ENCODE results near the gene LRBA. TPM values are rescaled to one million over a fixed set of nuclear protein-coding genes. Genes with fewer than 3 reads are reported as not detected.

The LRBA gene
- total RNA-seq, 1 experiment from 2014 or later = 53.4 TPM

GRCh38 chr4:150250998-150251651 is 764.0 kb downstream of the LRBA start:
- DNase-seq (ENCODE audit: low spot score) = no peak

DNA sequence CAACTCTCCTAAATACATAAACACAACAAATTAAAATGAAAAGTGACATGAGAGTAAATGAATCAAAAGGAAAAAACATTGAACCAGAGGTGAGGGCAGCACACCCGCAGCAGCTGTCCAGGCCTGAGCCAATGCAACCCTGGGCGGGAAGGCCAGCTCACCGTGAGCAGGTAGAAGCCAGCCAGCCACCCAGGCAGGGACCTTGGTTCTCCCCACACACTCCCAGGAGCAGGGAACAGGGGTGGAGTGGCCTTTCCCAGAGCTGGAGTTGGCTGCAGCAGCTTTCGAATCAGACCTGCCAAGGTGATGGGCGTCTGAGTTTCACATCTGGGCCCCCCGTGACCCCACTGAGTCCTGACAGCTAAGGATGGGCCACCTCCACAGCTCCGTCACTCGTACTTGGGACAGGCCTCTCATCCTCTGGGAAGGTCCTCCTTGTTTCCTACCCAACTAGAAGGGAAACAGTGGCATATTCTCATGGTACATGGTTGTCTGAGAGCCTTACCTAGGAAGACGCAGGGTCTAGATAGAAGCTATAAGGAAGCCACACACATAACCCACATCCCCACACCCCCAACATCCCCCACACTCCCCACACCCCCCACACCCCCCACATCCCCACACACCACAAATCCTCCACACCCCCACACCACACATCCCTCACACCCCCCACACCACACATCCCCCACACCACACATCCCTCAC is 764.6 kb downstream of the LRBA start:
- DNase-seq (ENCODE audit: low spot score) = no peak

GRCh38 chr4:150248181-150248580 is 766.9 kb downstream of the LRBA start:
- DNase-seq (ENCODE audit: low spot score) = peak; percentile 21

- DNase-seq (ENCODE audit: low spot score) = no peak
Observed at GRCh38 chr4:150247184-150247583, 767.9 kb downstream of the LRBA start.

- DNase-seq (ENCODE audit: low spot score) = no peak
Observed at GRCh38 chr4:150244600-150244999, 770.5 kb downstream of the LRBA start.

DNA sequence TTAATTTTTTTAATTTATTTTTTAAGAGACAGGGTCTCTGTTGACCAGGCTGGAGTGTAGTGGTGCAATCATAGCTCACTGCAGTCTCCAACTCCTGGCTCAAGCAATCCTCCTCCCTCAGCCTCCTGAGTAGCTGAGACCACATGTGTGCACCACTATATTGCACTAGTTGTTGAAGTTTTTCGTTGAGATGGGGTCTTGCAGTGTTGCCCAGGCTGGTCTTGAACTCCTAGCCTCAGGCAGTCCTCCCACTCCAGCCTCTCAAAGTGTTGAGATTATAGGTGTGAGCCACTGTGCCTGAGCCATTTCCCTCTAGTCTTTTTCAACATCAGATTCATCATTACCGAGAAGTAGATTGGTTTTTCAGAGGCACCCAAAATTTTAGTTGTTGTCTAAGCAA is 771.2 kb downstream of the LRBA start:
- no peak for DNase-seq (ENCODE audit: low spot score)

DNA sequence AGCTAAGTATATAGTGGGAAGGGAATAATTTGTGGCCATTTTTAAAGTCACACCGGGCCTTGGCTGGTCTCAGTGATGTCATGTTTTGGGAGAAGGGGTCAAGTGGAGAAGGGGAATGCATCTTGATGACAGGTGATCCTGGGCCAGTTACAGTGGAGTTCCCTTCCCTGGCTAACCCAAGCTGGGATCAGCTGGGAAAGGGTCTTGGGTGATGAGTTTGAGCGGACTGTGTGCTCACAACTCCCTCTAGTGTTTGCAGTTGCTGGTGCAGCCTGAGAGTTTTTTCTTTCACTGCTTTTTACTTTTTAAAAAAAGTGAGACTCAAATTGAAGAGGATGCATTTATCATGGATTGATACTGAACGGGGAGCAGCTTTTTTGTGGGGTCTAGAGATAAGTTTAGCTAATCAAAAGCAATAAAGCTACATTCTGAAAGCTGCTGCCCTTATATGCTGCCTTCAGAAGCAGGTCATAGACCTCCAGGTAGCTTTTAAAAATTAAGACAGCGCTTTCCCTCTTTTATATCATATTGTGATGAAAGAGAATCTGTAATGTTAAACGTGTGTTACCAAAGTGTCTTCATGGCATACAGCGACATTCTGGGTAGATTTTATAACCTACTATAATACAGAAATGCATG is 772.1 kb downstream of the LRBA start:
- DNase-seq (ENCODE audit: low spot score) = peak; percentile 47

- DNase-seq (ENCODE audit: low spot score) = no peak
Observed at GRCh38 chr4:150240011-150240410, 775.1 kb downstream of the LRBA start.

DNA sequence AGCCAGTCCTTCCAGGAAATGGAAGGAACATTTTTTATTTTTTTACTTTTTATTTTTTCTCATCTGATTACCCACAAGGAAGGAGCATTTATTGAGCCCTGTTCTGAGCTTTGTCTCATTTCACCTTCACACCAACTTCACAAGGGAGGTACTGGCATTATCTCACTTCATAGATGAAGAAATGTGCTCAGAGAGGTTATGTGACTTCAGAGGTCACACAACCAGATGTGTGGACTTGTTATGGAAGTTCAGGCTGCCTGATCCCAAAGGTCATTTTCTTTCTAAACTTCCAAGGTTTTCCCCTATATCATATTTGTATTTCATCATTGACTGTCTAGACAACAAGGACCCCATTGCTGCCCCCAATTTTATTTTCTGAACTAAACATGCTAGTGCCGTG is 776.5 kb downstream of the LRBA start:
- no peak for DNase-seq (ENCODE audit: low spot score)

- no peak for DNase-seq (ENCODE audit: low spot score)
Observed at GRCh38 chr4:150237110-150237872, 777.8 kb downstream of the LRBA start.

DNA sequence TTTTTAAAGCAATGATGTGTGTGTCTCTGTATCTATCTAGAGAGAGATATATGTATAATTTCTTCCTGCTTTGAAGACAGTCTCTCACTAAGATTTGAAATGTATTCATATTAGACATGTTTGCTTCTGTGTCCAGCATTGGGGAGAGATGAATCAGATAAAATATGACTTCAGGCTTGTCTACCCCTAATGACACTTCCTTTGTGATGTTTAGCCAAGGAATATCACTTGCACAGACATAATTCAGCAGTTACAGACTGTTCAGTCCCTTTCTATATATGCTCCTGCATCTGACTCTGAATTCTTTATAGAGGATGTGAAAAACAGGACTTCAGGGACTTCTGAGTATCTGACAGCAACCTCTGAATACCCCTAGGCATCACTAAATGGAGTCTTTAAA is 778.5 kb downstream of the LRBA start:
- no peak for DNase-seq (ENCODE audit: low spot score)

GRCh38 chr4:150235808-150236271 is 779.2 kb downstream of the LRBA start:
- no peak for DNase-seq (ENCODE audit: low spot score)

DNA sequence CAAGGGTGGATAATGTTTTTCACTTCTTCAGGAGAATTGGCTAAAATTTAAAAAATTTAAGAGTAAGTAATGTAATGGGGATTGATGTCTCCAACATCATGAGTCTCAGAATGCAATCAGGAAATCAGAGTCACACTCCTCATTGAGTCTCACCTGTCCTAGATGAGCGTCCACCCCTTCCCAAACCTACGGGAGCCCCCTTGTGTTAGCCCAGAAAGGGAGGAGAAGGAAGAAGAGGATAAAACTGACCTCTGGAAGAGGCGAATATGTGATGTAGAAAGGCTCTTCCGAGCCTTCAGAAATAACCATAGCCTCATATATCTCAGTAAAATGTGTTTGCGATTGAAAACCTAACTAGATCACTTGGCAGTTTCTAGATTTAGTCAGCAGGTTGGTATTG is 779.8 kb downstream of the LRBA start:
- DNase-seq (ENCODE audit: low spot score) = no peak

DNA sequence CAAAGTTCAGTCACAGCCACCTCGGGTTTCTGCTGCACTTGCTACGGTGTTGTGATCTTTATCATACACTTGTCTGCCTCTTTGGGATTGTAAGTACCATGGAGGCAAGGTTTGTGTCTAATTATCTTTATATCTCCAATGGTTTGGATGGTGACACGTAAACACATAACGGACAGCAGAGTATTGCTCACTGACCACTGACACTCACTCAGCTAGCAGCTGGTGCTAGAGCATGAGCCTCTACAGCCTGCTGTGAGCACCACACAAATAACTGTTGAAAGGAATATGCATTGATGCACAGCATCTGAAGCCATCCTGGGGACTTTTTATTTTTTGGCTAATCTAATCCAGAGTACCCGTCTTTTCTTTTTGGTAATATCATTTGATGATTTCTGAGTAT is 780.8 kb downstream of the LRBA start:
- no peak for DNase-seq (ENCODE audit: low spot score)

DNA sequence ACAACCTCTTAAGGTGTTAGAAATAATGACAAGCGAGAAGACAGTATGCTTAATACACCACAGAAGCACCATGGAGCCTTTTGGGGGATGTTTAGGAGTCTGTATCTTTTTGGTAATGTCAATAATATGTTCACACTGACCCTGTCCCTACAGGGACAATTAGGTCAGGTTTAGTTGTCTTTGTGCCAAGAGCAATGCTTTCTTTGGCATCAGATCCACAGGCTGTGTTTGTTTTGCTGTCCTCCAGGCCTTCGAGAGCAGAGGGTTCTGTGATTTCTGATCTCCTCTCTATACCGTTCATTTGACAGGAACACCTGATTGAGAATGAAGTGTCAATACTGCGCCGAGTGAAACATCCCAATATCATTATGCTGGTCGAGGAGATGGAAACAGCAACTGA is 783.1 kb downstream of the LRBA start:
- no peak for DNase-seq (ENCODE audit: low spot score)

GRCh38 chr4:150231107-150231770 is 783.8 kb downstream of the LRBA start:
- DNase-seq (ENCODE audit: low spot score) = no peak

- DNase-seq (ENCODE audit: low spot score) = no peak
Observed at GRCh38 chr4:150230561-150230960, 784.5 kb downstream of the LRBA start.

DNA sequence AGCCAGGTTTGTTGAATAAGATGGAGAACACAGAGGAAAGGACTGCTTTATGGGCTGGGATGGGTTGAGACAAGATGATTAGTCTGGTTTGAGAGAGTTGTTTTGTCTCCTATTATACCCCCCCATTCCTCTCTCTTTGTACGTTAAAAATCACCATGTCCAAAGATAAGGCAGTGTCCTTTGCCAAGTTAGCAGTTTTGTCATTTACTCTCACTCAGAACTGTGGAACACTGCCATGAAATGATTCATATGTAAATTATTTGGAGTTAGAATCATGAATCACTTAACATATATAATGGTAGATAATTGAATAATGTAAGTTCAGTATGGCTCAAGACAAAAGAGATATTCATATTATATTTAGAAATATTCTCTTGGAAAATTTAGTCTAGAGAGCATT is 785.6 kb downstream of the LRBA start:
- no peak for DNase-seq (ENCODE audit: low spot score)

DNA sequence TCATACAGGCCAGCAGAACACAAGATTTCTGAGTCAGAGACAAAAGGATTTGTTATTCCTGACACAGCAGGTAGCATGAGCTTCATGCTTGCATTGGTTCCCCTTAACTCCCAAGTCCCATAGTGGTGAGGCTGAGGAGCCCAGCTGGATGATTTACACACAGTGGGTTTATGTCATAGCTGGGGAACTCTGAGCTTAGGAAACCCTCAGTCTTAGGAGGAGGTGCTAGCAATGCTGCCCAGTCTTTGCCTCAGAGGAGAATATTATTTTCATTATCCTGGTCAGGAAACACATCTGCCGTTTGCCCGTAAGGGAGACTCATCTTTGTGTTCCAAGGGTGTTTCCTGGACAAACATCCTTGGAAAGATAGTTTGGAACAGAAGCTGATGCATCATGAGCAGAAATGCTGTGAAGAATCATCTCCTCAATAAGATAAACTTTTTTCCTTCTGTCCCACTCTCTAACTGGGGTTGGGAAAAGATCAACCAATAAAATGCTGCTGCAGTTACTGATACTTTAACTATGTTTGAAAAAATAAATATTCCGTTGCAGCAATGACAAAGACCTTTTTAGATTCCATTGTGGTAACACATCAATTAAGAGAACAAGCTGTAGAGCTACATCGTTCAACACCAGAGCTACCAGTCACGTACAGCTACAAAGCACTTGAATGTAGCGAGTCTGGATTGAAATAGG is 790.0 kb downstream of the LRBA start:
- no peak for DNase-seq (ENCODE audit: low spot score)

- DNase-seq (ENCODE audit: low spot score) = no peak
Observed at GRCh38 chr4:150219841-150220240, 795.2 kb downstream of the LRBA start.

- DNase-seq (ENCODE audit: low spot score) = no peak
Observed at GRCh38 chr4:150218447-150218846, 796.6 kb downstream of the LRBA start.
